KOPT-K1 (cell line): Measurements from ENCODE around the gene ATP8A2.
A peak's percentile ranks its signal among the peaks of the same experiment; 100 is the strongest.

Experiments
- H3K27ac ChIP-seq: fragments of 200-600 bp; sonication (generic); 2 replicates; pipeline ENCODE4 v1.5.1; 2016; ENCODE audit warnings: antibody characterized with exemption, mild to moderate bottlenecking, low read depth, low read length; ENCODE audit not compliant: poor library complexity, severe bottlenecking
- H3K36me3 ChIP-seq: fragments of 200-600 bp; sonication (generic); 2 replicates; pipeline ENCODE4 v1.5.1; 2017; ENCODE audit warnings: antibody characterized with exemption, mild to moderate bottlenecking, low read length, moderate library complexity; ENCODE audit not compliant: insufficient read depth
- H3K9me3 ChIP-seq: fragments of 200-600 bp; sonication (generic); 2 replicates; pipeline ENCODE4 v1.5.1; 2017; ENCODE audit warnings: antibody characterized with exemption, low read length, mild to moderate bottlenecking; ENCODE audit not compliant: insufficient read depth, poor library complexity, severe bottlenecking

ATP8A2 gene

DNA sequence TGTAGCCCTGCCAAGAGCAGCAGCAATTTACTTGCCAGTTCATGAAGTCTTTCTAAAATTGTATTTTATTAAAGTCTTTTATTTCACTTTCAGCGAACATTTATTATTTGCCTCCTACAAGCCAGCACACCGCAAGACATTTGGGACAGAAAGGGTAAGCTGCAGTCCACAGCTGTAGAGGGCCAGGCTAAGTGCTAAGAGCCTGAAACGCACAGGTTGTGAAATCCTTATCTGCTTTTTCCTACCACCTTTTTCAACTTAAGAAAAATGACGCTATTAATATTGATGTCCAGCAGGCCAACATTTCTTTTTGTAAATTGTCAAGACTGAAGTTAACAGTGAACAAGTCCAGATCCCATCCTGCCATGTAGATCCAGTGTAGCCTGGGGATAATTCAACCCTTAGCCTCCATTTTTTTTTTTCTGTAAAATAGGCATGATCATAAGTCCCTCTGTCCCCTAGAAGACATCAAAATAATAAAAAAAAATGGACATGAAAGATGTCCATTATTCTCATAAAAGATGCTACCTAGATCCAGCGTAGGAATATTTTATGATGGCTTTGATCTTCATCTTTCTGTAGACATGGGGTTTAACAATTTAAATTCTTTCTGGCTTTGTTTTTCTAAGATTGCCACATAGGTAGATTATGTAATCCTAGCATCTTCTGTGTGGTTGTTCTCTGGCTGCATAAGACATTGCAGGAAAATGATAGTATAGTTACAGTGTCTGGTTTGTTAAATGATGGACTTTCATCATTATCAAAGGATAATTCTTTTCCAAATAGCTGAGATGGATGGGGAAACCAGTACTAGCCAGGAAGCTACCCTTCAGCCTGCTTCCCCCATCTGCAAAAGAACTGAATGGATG is 551.7 kb downstream of the ATP8A2 start:
- no peak overlapping the region for H3K27ac ChIP-seq
- H3K36me3 ChIP-seq = no peaks in the 10 kb centered on the region

DNA sequence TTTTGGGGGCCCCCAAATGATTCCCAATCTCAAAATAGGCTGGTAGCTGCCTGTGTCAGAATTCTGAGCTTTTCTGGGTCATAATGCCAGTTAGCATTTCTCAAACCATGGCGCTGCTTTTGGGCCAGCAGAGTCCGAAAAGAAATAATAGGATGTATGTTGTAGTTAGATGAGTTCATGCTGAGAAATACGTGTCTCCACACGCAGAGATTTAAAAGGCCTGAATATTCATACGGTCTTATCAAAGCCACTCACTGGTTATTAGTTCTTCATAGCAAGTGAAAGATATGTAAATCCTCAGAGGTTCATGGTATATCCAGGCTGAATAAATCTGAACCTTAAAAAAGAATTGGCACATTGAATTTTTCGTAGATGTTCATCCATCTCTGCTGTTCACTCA is 555.6 kb downstream of the ATP8A2 start:
- no peaks in the 10 kb centered on the region for H3K9me3 ChIP-seq
- H3K36me3 ChIP-seq = no peaks in the 10 kb centered on the region
- H3K27ac ChIP-seq = peak overlapping the region; percentile 20

More for the DNA sequence above, 551.7 kb downstream of the ATP8A2 start:
- no peaks in the 10 kb centered on the region for H3K9me3 ChIP-seq

DNA sequence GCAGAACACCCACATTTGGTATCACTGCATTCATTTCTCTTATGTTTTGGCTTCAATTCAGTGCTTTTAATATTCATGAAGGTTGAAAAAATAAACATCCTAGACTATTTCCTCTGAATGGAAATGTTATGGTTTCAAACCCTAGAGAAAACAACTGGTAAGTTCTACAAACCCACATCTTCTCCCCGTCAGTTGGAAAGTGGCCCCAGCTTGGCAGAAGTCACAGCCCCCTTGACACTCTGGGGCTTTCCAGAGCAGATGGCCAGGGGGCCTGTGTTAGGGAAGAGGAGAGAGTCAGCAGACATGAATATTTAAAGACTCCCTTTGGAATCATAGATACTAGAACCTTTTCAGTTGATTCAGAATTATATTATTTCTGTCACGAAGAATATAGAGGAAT is 556.2 kb downstream of the ATP8A2 start:
- H3K36me3 ChIP-seq = no peaks in the 10 kb centered on the region
- H3K9me3 ChIP-seq = no peaks in the 10 kb centered on the region
- peak overlapping the region; percentile 20 for H3K27ac ChIP-seq

DNA sequence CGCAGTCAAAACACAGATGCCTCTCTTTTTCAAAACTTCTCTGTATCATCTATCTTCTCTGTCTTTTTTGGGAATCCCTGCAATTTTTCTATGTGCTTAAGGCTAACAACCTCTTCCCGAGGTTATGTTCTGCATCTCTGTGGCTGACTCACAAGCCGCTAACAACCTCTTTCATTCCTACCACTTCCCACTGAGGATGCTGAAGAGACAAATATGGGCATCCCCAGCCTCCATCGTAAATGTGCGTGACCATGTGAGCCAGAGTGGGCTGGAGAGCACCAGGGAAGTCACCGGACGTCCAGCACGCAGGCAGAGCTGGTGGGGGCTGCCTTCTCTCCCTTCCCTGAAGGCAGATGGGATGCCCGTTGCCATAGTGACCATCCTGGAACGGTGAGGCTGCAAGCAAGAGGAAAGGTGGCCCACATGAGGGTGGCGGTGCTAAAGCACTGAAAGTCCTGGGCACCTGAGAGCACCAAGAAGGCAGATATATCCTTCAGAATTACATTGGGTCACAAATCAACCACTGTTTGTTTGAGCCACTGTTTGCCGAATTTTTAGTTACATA is 557.2 kb downstream of the ATP8A2 start:
- no peaks in the 10 kb centered on the region for H3K9me3 ChIP-seq
- no peaks in the 10 kb centered on the region for H3K36me3 ChIP-seq
- no peak overlapping the region for H3K27ac ChIP-seq

DNA sequence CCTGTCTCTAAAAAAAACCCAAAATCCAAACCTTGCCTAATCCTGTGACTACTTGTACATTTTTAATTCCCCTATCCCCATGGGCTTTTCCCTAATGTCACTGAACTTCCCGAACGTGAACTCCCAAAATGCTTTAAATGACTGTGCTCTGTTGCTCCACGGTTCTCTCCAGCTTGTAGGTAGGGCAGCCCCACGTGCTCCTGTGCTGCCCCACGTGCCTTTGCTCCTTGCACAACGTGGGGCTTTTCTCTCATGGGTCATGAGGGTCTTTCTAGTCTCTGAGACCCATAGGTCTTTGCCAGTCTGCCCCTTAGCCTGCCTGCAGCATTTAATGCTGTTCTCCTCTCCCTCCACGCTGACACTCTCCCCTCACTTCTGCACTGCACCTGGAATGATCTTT is 558.0 kb downstream of the ATP8A2 start:
- no peaks in the 10 kb centered on the region for H3K36me3 ChIP-seq
- no peaks in the 10 kb centered on the region for H3K9me3 ChIP-seq
- H3K27ac ChIP-seq = no peak overlapping the region

DNA sequence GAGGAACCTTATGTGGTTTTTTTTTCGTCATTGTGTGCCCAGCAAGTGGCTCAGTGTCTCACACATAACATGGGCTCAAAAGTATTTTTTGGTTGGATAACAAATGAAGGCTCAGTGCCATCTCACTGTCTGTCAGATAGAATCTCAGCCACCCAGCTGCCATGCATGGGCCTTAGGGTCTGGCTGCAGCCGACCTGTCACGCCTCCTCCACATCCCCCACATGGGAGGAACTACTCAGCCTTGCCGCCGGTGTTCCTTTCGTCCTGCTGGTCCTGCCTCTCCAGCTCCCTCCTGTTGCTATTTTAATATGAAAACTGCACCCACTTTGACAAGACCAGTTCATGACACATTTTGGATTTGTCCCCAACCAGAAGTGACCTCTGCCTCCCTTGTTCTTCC is 558.9 kb downstream of the ATP8A2 start:
- Histone ChIP-seq H3K27ac (no peak overlapping the region), H3K36me3 (no peaks in the 10 kb centered on the region), H3K9me3 (no peaks in the 10 kb centered on the region)

DNA sequence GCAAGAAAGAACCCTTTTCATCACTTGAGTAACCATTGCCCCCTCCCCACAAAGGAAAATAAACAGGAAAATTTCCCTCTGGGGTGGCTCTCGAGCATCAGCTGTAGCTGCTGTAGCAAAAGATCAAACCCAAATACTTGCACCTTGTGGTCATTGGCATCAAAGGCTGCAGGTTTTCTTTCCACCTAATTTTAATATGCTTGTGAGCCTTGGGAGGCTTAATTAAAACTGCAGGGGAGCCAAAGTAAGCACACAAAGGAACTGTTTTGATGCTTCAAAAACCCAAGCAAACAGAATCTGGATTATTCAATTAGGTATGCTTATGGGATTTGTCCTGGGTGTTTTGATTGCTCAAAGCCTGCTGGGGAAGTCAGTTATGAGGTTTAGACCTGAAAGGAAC is 560.6 kb downstream of the ATP8A2 start:
- peak overlapping the region; percentile 21 for H3K27ac ChIP-seq
- H3K36me3 ChIP-seq = no peaks in the 10 kb centered on the region
- no peaks in the 10 kb centered on the region for H3K9me3 ChIP-seq

- Histone ChIP-seq H3K9me3 (no peaks in the 10 kb centered on the region), H3K27ac (peak overlapping the region; percentile 35), H3K36me3 (no peaks in the 10 kb centered on the region)
These were observed 561.7 kb downstream of the ATP8A2 start for GRCh38 chr13:25933520-25933919.

DNA sequence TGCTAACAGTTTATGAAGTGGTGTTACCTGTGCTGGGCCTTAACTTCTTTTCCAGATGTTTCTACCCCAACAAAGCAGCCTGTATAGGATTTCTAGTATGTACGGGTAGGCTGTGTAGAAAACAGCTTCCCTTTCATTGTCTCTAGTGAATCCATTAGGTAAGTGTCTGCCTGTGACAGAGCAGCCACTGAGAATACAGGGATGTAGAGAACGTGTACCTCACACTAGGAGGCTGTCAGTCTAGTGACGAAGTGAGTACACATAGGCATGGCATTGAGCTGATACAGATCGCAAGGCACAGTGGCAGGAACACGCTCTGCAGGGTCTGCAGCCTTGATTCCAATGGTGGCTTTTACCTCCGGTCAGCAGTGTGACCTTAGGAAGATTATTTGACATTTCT is 562.4 kb downstream of the ATP8A2 start:
- Histone ChIP-seq H3K9me3 (no peaks in the 10 kb centered on the region), H3K36me3 (no peaks in the 10 kb centered on the region), H3K27ac (no peak overlapping the region)

GRCh38 chr13:25939961-25940687 is 568.4 kb downstream of the ATP8A2 start:
- Histone ChIP-seq H3K27ac (peak overlapping the region; percentile 34), H3K9me3 (no peaks in the 10 kb centered on the region), H3K36me3 (no peaks in the 10 kb centered on the region)

GRCh38 chr13:25943081-25943480 is 571.3 kb downstream of the ATP8A2 start:
- no peaks in the 10 kb centered on the region for H3K36me3 ChIP-seq
- H3K9me3 ChIP-seq = no peaks in the 10 kb centered on the region

GRCh38 chr13:25943658-25944057 is 571.9 kb downstream of the ATP8A2 start:
- Histone ChIP-seq H3K9me3 (no peaks in the 10 kb centered on the region), H3K27ac (no peak overlapping the region), H3K36me3 (no peaks in the 10 kb centered on the region)

More at GRCh38 chr13:25943081-25943480, 571.3 kb downstream of the ATP8A2 start:
- H3K27ac ChIP-seq = no peak overlapping the region

DNA sequence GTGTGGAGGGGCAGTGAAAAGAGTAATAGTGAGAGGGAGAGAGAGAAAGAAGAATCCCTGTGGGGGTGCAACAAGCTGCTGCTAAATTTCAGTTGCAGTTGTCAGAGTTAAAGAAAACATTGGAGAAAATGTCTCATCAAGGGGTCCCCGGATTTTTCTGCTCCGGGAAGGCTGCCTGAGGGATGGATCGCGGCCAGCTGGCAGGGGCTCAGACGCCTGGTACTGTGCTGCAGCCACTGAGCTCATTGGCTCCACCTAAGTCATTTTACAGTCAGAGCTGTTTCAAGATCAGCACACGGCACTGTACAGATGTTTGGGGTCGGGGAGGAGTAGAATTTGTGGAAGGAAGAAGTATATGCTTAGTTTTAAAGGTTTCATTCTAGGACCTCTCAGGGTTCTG is 573.8 kb downstream of the ATP8A2 start:
- H3K9me3 ChIP-seq = peaks cover under 1% of the 10 kb centered on the region

GRCh38 chr13:25946321-25946720 is 574.5 kb downstream of the ATP8A2 start:
- H3K9me3 ChIP-seq = peaks cover 7% of the 10 kb centered on the region
- H3K27ac ChIP-seq = no peak overlapping the region
- H3K36me3 ChIP-seq = no peaks in the 10 kb centered on the region

More for the DNA sequence above, 573.8 kb downstream of the ATP8A2 start:
- Histone ChIP-seq H3K36me3 (no peaks in the 10 kb centered on the region), H3K27ac (peak overlapping the region; percentile 30)

DNA sequence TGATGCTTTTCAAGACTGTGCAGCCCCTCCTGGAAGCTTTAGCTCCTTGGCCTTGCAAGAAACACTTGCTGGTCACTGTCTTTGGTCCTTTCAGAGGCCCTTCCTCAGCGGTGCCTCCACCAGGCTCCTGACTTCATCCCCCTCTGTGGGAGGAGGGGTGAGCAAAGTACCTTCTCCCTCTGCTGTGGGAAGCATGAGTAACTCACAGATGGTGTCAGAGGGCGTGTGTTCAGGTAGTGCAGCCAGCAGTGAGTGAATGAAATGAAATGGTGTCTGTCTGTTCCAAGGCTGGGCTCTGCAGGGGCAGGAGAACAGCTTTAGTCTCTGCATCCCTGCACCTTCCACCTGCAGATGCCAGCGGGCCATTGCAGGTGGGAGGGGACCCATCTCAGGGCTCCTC is 577.1 kb downstream of the ATP8A2 start:
- Histone ChIP-seq H3K9me3 (peaks cover 7% of the 10 kb centered on the region), H3K36me3 (no peaks in the 10 kb centered on the region), H3K27ac (peak overlapping the region; percentile 56)
